Gastroesophageal sphincter (tissue), 4 donors: ENCODE measurements around the gene SHISAL2A. TPM values are rescaled to one million over a fixed set of nuclear protein-coding genes. Genes with fewer than 3 reads are reported as not detected.
"Not testable (repeated sequence)": the region's sequence is repeated elsewhere in the genome, so short reads cannot be mapped to it uniquely, and the experiment has no call there.

Experiments
- ATAC-seq: fragments of 150-250 bp; one replicate; pipeline ENCODE4 v1.9.1; 2016; ENCODE audit warnings: mild to moderate bottlenecking, moderate library complexity
- H3K27ac ChIP-seq, 4 donors: fragments of 200-600 bp; sonication (generic) in 3 of 4; 1 replicate in 3 of 4; 2 replicates in 1 of 4; pipeline ENCODE4 v1.5.1; 2016 to 2019
- H3K27me3 ChIP-seq: fragments of 200-600 bp; sonication (generic); one replicate; pipeline ENCODE4 v1.5.1; 2019
- H3K36me3 ChIP-seq, 2 donors: fragments of 200-600 bp; sonication (generic); one replicate each; pipeline ENCODE4 v1.5.1; 2019; ENCODE audit warnings: control low read depth in 1 of 2
- H3K4me1 ChIP-seq, 3 donors: fragments of 200-600 bp; sonication (generic); 1 replicate in 2 of 3; 2 replicates in 1 of 3; pipeline ENCODE4 v1.5.1; 2016 to 2019; ENCODE audit warnings: control low read depth in 2 of 3
- H3K4me3 ChIP-seq, 2 donors: fragments of 200-600 bp; sonication (generic); one replicate each; pipeline ENCODE4 v1.5.1; 2019; ENCODE audit warnings: mild to moderate bottlenecking in 1 of 2, moderate library complexity in 1 of 2
- H3K9me3 ChIP-seq, 3 donors: fragments of 200-600 bp; sonication (generic); one replicate each; pipeline ENCODE4 v1.5.1; 2017 to 2019; ENCODE audit warnings: control low read depth in 2 of 3
- EP300 ChIP-seq: sonication (generic); formaldehyde crosslinking; IDR thresholded peaks from one replicate; pipeline ENCODE4 v1.6.1; 2017; ENCODE audit warnings: antibody characterized with exemption, mild to moderate bottlenecking
- POLR2A ChIP-seq, 2 donors: fragments of 450-650 bp; IDR thresholded peaks; one replicate each; pipeline ENCODE4 v1.6.1; 2017; ENCODE audit warnings: antibody characterized with exemption in 2 of 2, mild to moderate bottlenecking in 2 of 2, moderate library complexity in 1 of 2
- POLR2AphosphoS5 ChIP-seq: sonication (generic); formaldehyde crosslinking; IDR thresholded peaks from one replicate; pipeline ENCODE4 v1.6.1; 2017; ENCODE audit warnings: antibody characterized with exemption
- WGBS, 2 donors: methylation state at CpG; one replicate each; pipeline ENCODE4 v1.1.5; 2018; ENCODE audit warnings: low coverage in 1 of 2; 5-methylcytosine and 5-hydroxymethylcytosine counted together
- total RNA-seq, 4 donors: library from RNA; depleted of rRNA; stranded (reverse); fragments of >200 nt; gene quantifications; one replicate each; pipeline ENCODE4 v1.1.0, GENCODE V29; 2016
- TF ChIP-seq, protein P1 (sequence below), 4 experiments: fragments of 200-600 bp in 2 of 4; fragments of 450-650 bp in 2 of 4; sonication (generic) in 1 of 4; IDR thresholded peaks; one replicate each; pipeline ENCODE4 v1.5.1; 2017 to 2019; ENCODE audit warnings: antibody characterized with exemption in 4 of 4, mild to moderate bottlenecking in 2 of 4, moderate library complexity in 2 of 4

Gene SHISAL2A
- total RNA-seq, 4 donors from 2014 or later, result not detected

DNA sequence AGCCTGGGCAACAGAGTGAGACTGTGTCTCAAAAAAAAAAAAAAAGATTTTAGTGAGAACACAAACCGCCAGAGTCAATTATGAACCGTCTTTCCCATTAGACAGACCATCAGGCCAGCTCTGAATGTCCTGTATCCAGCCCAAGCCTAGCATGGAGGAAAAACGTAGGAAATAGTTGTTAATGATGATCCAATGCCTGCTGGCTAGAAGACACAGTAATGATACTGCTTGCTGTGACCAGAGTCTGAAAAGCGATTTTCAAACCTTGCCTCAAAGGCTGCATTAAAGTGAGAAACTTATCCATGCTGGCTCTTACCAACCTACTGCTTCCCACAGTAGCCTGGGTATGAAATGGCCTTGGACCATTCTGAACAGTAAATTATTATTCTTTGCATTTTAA is 48.2 kb downstream of the SHISAL2A start:
- 70 to 86% methylated on average over 4 of the region's 4 CpGs for WGBS, 2 donors
- Histone ChIP-seq H3K27me3 (no peaks in the 10 kb centered on the region), H3K4me1 (no peaks in the 10 kb centered on the region), H3K36me3 (no peaks in the 10 kb centered on the region), H3K4me3 (no peak overlapping the region), H3K9me3 (no peaks in the 10 kb centered on the region), H3K27ac (no peak overlapping the region)
- no peak for TF ChIP-seq EP300
- TF ChIP-seq POLR2AphosphoS5, result no peak
- TF ChIP-seq POLR2A (IDR thresholded peaks at IDR 0.05), result no peak
- TF ChIP-seq, protein P1, sequence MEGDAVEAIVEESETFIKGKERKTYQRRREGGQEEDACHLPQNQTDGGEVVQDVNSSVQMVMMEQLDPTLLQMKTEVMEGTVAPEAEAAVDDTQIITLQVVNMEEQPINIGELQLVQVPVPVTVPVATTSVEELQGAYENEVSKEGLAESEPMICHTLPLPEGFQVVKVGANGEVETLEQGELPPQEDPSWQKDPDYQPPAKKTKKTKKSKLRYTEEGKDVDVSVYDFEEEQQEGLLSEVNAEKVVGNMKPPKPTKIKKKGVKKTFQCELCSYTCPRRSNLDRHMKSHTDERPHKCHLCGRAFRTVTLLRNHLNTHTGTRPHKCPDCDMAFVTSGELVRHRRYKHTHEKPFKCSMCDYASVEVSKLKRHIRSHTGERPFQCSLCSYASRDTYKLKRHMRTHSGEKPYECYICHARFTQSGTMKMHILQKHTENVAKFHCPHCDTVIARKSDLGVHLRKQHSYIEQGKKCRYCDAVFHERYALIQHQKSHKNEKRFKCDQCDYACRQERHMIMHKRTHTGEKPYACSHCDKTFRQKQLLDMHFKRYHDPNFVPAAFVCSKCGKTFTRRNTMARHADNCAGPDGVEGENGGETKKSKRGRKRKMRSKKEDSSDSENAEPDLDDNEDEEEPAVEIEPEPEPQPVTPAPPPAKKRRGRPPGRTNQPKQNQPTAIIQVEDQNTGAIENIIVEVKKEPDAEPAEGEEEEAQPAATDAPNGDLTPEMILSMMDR (IDR thresholded peaks at IDR 0.05), result no peak
- no peak for ATAC-seq

DNA sequence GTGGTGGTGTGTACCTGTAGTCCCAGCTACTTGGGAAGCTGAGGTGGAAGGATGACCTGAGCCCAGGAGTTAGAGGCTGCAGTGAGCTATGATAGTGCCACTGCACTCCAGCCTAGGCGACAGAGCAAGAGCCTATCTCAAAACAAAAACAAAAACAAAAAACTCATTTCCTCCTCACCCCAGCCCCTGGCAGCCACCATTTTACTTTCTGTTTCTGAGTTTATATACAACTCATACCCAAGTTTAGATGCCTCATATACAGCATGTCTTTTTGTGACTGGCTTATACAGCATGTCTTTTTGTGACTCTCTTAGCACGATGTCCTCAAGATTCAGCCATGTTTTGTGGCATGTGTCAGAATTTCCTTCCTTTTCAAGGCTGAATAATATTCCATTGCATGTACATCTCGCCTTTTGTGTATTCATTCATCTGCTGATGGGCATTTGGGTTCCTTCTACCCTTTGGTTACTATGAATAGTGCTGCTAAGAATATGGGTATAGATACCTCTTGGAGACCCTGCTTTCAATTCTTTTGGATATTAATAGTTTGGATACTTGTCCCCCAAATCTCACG is 50.5 kb downstream of the SHISAL2A start:
- no peak for TF ChIP-seq EP300
- TF ChIP-seq POLR2A (IDR thresholded peaks at IDR 0.05), result no peak
- TF ChIP-seq, protein P1 (IDR thresholded peaks at IDR 0.05), result no peak
- H3K27ac ChIP-seq, result no peak overlapping the region
- no peaks in the 10 kb centered on the region for H3K9me3 ChIP-seq
- no peak for ATAC-seq
- no peak overlapping the region for H3K4me3 ChIP-seq
- no peaks in the 10 kb centered on the region for H3K4me1 ChIP-seq
- H3K27me3 ChIP-seq, result no peaks in the 10 kb centered on the region
- H3K36me3 ChIP-seq, result peaks cover 0 to 21% of the 10 kb centered on the region in 2 donors
- WGBS, 2 donors, result 92 to 100% methylated on average over 2 to 4 of the region's 4 CpGs

DNA sequence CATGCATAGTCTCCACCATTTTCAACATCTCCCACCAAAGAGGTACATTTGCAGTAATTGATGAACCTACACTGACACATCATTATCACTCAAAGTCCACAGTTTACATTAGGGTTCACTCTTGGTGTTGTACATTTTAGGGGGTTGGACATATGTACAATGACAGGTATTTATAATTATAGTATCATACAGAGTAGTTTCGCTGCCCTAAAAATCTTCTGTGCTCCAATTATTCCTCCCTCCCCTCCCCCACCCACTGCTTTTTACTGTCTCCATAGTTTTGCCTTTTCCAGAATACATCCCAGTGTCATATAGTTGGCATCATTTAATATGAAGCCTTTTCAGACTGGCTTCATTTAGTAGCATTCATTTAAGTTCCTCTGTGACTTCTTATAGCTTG is 51.6 kb downstream of the SHISAL2A start:
- H3K4me1 ChIP-seq, result no peaks in the 10 kb centered on the region
- peaks cover 0 to 31% of the 10 kb centered on the region in 2 donors for H3K36me3 ChIP-seq
- H3K4me3 ChIP-seq, result no peak overlapping the region
- TF ChIP-seq POLR2A (IDR thresholded peaks at IDR 0.05), result no peak
- no peak for TF ChIP-seq EP300
- TF ChIP-seq, protein P1 (IDR thresholded peaks at IDR 0.05), result no peak
- no peak for TF ChIP-seq POLR2AphosphoS5
- WGBS, 2 donors, result 73 to 80% methylated on average over 1 of the region's 1 CpG
- no peaks in the 10 kb centered on the region for H3K9me3 ChIP-seq
- ATAC-seq, result no peak
- no peak overlapping the region for H3K27ac ChIP-seq
- no peaks in the 10 kb centered on the region for H3K27me3 ChIP-seq

DNA sequence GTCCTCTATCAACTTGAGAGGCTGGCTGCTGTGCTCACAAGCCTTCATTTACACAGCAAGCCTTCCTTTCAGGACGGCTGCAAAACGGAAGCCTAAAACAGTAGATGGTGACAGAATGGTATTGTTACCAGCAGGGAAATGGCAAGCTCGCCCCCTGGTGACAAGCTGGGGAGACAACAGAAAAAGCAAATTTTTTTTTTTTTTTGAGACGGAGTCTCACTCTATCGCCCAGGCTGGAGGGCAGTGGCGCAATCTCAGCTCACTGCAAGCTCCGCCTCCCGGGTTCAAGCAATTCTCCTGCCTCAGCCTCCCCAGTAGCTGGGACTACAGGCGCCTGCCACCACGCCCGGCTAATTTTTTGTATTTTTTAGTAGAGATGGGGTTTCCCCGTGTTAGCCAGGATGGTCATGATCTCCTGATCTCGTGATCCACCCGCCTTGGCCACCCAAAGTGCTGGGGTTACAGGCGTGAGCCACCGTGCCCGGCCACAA is 53.3 kb downstream of the SHISAL2A start:
- H3K27ac ChIP-seq, H3K9me3 ChIP-seq, H3K4me1 ChIP-seq, H3K27me3 ChIP-seq, H3K4me3 ChIP-seq: not testable (repeated sequence)
- ATAC-seq, result peak; percentile 43
- TF ChIP-seq, protein P1 (IDR thresholded peaks at IDR 0.05), result peak; percentile 57 to 79 (median 67)
- H3K36me3 ChIP-seq, result peaks cover 0 to 48% of the 10 kb centered on the region in 2 donors
- 20 to 60% methylated on average over 4 to 17 of the region's 17 CpGs for WGBS, 2 donors

DNA sequence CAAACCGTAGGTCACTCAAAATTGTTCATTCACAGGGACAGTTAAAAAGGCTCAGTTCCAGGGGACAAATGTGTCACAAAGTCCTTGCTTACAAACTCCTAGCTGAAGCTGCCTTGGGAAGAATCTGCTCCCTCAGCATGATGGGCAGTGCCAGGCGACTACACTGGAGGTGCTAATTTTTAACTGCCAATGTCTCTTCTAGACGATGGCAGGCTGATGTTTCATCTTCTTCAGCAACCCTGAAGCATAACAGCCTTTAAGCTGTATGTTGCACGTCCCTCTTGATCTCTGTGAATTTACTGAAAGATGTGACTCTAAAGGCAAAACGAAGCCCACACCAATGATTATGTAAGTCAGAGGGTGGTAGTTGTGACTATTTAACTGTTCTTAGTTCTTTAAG is 53.9 kb downstream of the SHISAL2A start:
- no peak for ATAC-seq
- Histone ChIP-seq H3K27ac (no peak overlapping the region), H3K9me3 (no peaks in the 10 kb centered on the region), H3K27me3 (no peaks in the 10 kb centered on the region), H3K36me3 (peaks cover 0 to 53% of the 10 kb centered on the region in 2 donors), H3K4me3 (no peak overlapping the region), H3K4me1 (no peaks in the 10 kb centered on the region)
- TF ChIP-seq POLR2A (IDR thresholded peaks at IDR 0.05), result no peak
- TF ChIP-seq, protein P1 (IDR thresholded peaks at IDR 0.05), result no peak
- 91% methylated on average over 4 to 5 of the region's 5 CpGs for WGBS, 2 donors
